B cell (primary cell): ENCODE measurements around the gene ZNF22. TPM values are rescaled to one million over a fixed set of nuclear protein-coding genes. Genes with fewer than 3 reads are reported as not detected.

ENCODE experiments used
- ATAC-seq: fragments of 200-7000 bp; cut with Tn5 transposase; one replicate; pipeline ENCODE4 v1.10.0; 2021; ENCODE audit warnings: low read depth, mild to moderate bottlenecking, moderate number of reproducible peaks, moderate library complexity
- CTCF ChIA-PET: fragments of 350-600 bp; sonication (Branson Sonifier 250); formaldehyde crosslinking; loops from one replicate; lab custom pipeline; 2021; ENCODE audit warnings: antibody characterized with exemption, inconsistent platforms; lab: Charles Lee
- POLR2A ChIA-PET: fragments of 350-600 bp; sonication (Branson Sonifier 250); formaldehyde crosslinking; loops from one replicate; lab custom pipeline; 2021; ENCODE audit warnings: antibody characterized with exemption; lab: Charles Lee
- DNase-seq: peaks from one replicate; pipeline ENCODE4 v3.0.0; 2013
- H2AFZ ChIP-seq: 2 replicates; pipeline ENCODE4 v1.6.1; 2012; ENCODE audit warnings: mild to moderate bottlenecking, low read depth, low read length; ENCODE audit not compliant: insufficient read depth, poor library complexity, severe bottlenecking
- H3K27ac ChIP-seq, 2 donors: 1 replicate in 1 of 2; 2 replicates in 1 of 2; pipeline ENCODE4 v1.5.1; 2012 to 2013; ENCODE audit warnings: low read length in 2 of 2, mild to moderate bottlenecking in 2 of 2, moderate library complexity in 1 of 2
- H3K27me3 ChIP-seq, 4 experiments: fragments of 200-600 bp in 1 of 4; sonication (generic) in 1 of 4; replicated peaks in 1 of 4; 1 replicate in 2 of 4; 2 replicates in 2 of 4; pipeline versions ENCODE4 v1.6.1 to v1.7.0; 2013 to 2016; ENCODE audit warnings: low read length in 3 of 4, mild to moderate bottlenecking in 2 of 4, mixed read lengths in 1 of 4, moderate library complexity in 1 of 4; ENCODE audit not compliant: insufficient read depth in 4 of 4, control insufficient read depth in 3 of 4; ENCODE audit errors: control extremely low read depth in 1 of 4
- H3K36me3 ChIP-seq, 2 experiments: replicated peaks in 1 of 2; 1 replicate in 1 of 2; 2 replicates in 1 of 2; pipeline versions ENCODE4 v1.6.1 to v1.7.1; 2013; ENCODE audit warnings: low read length in 1 of 2; ENCODE audit not compliant: insufficient read depth in 2 of 2, control insufficient read depth in 1 of 2; ENCODE audit errors: control extremely low read depth in 1 of 2, extremely low read depth in 1 of 2
- H3K4me1 ChIP-seq, 2 donors: fragments of 200-600 bp in 1 of 2; sonication (generic) in 1 of 2; 1 replicate in 1 of 2; 2 replicates in 1 of 2; pipeline versions ENCODE4 v1.5.1 to v1.6.1; 2013 to 2017; ENCODE audit warnings: low read length in 2 of 2; ENCODE audit not compliant: control insufficient read depth in 2 of 2, insufficient read depth in 2 of 2
- H3K4me2 ChIP-seq: replicated peaks from 2 replicates; pipeline ENCODE3; 2012; ENCODE audit warnings: mild to moderate bottlenecking, low read depth, low read length; ENCODE audit not compliant: poor library complexity, severe bottlenecking
- H3K4me3 ChIP-seq, 5 experiments: fragments of 200-600 bp in 1 of 5; sonication (generic) in 1 of 5; 1 replicate in 3 of 5; 2 replicates in 2 of 5; pipeline versions ENCODE4 v1.5.1 to v1.7.0; 2011 to 2016; ENCODE audit warnings: low read length in 4 of 5, mild to moderate bottlenecking in 4 of 5, low read depth in 2 of 5, control low read depth in 1 of 5, moderate library complexity in 1 of 5; ENCODE audit not compliant: insufficient read depth in 1 of 5; ENCODE audit errors: control extremely low read depth in 1 of 5, extremely low read depth in 1 of 5
- H3K79me2 ChIP-seq: fragments of 200-600 bp; sonication (generic); one replicate; pipeline ENCODE4 v1.6.0; 2016; ENCODE audit warnings: low read length; ENCODE audit not compliant: control insufficient read depth, insufficient read depth
- H3K9ac ChIP-seq: fragments of 200-600 bp; sonication (generic); 2 replicates; pipeline ENCODE4 v1.6.1; 2017; ENCODE audit warnings: mild to moderate bottlenecking, low read length, moderate library complexity
- H3K9me3 ChIP-seq, 3 donors: one replicate each; pipeline versions ENCODE4 v1.6.1 to v1.7.1; 2013; ENCODE audit warnings: low read length in 2 of 3; ENCODE audit not compliant: control insufficient read depth in 2 of 3, insufficient read depth in 1 of 3; ENCODE audit errors: control extremely low read depth in 1 of 3
- H4K20me1 ChIP-seq: 2 replicates; pipeline ENCODE4 v1.6.0; 2012; ENCODE audit warnings: mild to moderate bottlenecking, low read length; ENCODE audit not compliant: insufficient read depth, control insufficient read depth, poor library complexity, severe bottlenecking
- H3K27ac Mint-ChIP-seq: one replicate; pipeline ENCODE4 v1.8.0; 2021; ENCODE audit warnings: mixed read lengths
- H3K27me3 Mint-ChIP-seq: one replicate; pipeline ENCODE4 v1.8.0; 2021; ENCODE audit warnings: mixed read lengths
- H3K4me1 Mint-ChIP-seq: one replicate; pipeline ENCODE4 v1.8.0; 2021; ENCODE audit warnings: mixed read lengths
- H3K4me3 Mint-ChIP-seq: one replicate; pipeline ENCODE4 v1.8.0; 2021; ENCODE audit warnings: mixed read lengths
- H3K9me3 Mint-ChIP-seq: one replicate; pipeline ENCODE4 v1.8.0; 2022; ENCODE audit warnings: mixed read lengths; ENCODE audit not compliant: insufficient read depth
- CTCF ChIP-seq: fragments of 200-600 bp; IDR thresholded peaks from one replicate; pipeline ENCODE4 v1.8.0; 2022; ENCODE audit warnings: antibody characterized with exemption, mild to moderate bottlenecking
- EZH2 ChIP-seq: IDR thresholded peaks from 2 replicates; pipeline ENCODE4 v1.6.1; 2012; ENCODE audit warnings: borderline replicate concordance, low read depth, mild to moderate bottlenecking, moderate library complexity, low read length; ENCODE audit not compliant: insufficient read depth, poor library complexity, severe bottlenecking
- WGBS: methylation state at CpG from one replicate; pipeline ENCODE4 v1.1.5; 2013; ENCODE audit warnings: missing lambda C conversion rate; ENCODE audit not compliant: insufficient coverage; 5-methylcytosine and 5-hydroxymethylcytosine counted together
- intact Hi-C: fragments of 100-400 bp; cut with micrococcal nuclease; formaldehyde crosslinking; loops from one replicate; pipeline ENCODE4 v1.10.0; 2022
- polyA plus RNA-seq: library from polyadenylated mRNA; depleted of rRNA; stranded (reverse); fragments of >200 nt; gene quantifications from 2 replicates; pipeline ENCODE4 v1.2.3, GENCODE V29; 2012
- total RNA-seq, 2 donors: library from RNA; stranded (reverse); fragments of 120-200 nt in 1 of 2; gene quantifications; 1 replicate in 1 of 2; 2 replicates in 1 of 2; pipeline versions ENCODE4 v1.2.3 to v1.2.4, GENCODE V29; 2013 to 2022

Gene ZNF22
- total and polyA plus RNA-seq, 2 donors (not counting 1 experiment from before 2014, with no cell fraction given) = 7.7 to 31.4 TPM

GRCh38 chr10:44962870-44963738 lies 37.6 kb upstream of the ZNF22 start:
- H3K9me3 ChIP-seq = no peaks in the 10 kb centered on the region
- peaks cover 52 to 80% of the 10 kb centered on the region in 2 donors for H3K4me1 ChIP-seq
- 36% methylated on average over 11 of the region's 19 CpGs for WGBS
- ATAC-seq (no peak), DNase-seq (peak; percentile 37)
- peaks cover 72% of the 10 kb centered on the region for H3K4me1 Mint-ChIP-seq
- no peaks in the 10 kb centered on the region for H3K36me3 ChIP-seq
- no peaks in the 10 kb centered on the region for H3K9me3 Mint-ChIP-seq
- H3K4me2 ChIP-seq = peak overlapping the region; percentile 56
- peak overlapping the region; percentile 50 for H3K27ac Mint-ChIP-seq
- intact Hi-C loops = no loop called here
- H3K27me3 ChIP-seq = peaks cover 0 to 2% (median 0%) of the 10 kb centered on the region in 4 experiments
- H3K9ac ChIP-seq = peak overlapping the region; percentile 15
- TF ChIP-seq CTCF (peak; percentile 32), EZH2 (no peak)
- no peak overlapping the region for H3K4me3 ChIP-seq
- H3K27ac ChIP-seq = no peak overlapping the region
- ChIA-PET CTCF (interaction anchor here (0.7 to 3.7 kb wide), 11 partner anchors 10 to 40 kb away, joined by 3 to 24 read pairs (median 5); partner anchors contain the start of genes DEPP1 and ZNF22), POLR2A (interaction anchor here (1.5 kb wide), 1 partner anchor 40 kb away, joined by 3 read pairs; no protein-coding TSS in a partner anchor)
- peak overlapping the region; percentile 56 for H3K4me3 Mint-ChIP-seq
- H3K79me2 ChIP-seq = peaks cover 14% of the 10 kb centered on the region
- H4K20me1 ChIP-seq = no peaks in the 10 kb centered on the region
- no peaks in the 10 kb centered on the region for H3K27me3 Mint-ChIP-seq
- H2AFZ ChIP-seq = peak overlapping the region; percentile 61
